NT2/D1 (cell line): ENCODE results near the gene CENPA.

Source experiments
- SUZ12 ChIP-seq: IDR thresholded peaks from 2 replicates; pipeline ENCODE4 v1.6.1; 2011; ENCODE audit not compliant: insufficient read length, insufficient read depth; ENCODE audit errors: extremely low read depth
- YY1 ChIP-seq: IDR thresholded peaks from 2 replicates; pipeline ENCODE4 v1.6.1; 2011; ENCODE audit not compliant: insufficient read length, insufficient read depth
- ZNF274 ChIP-seq: IDR thresholded peaks from 2 replicates; pipeline ENCODE4 v1.6.1; 2011; ENCODE audit warnings: mild to moderate bottlenecking, low read depth, low read length

- no peak for TF ChIP-seq YY1
- TF ChIP-seq ZNF274: no peak
- TF ChIP-seq SUZ12: no peak
Measured at GRCh38 chr2:26780203-26780760, 5.6 kb upstream of the CENPA start.
